Choroid plexus epithelial cell (primary cell): Measurements from ENCODE around the gene EIF2AK3.

ENCODE experiments used
- DNase-seq: peaks from one replicate; pipeline ENCODE4 v3.0.0-alpha.2; 2010; ENCODE audit warnings: low read depth
- H3K4me3 ChIP-seq: 2 replicates; pipeline ENCODE4 v1.5.1; 2011; ENCODE audit warnings: low read depth, mild to moderate bottlenecking, control low read depth, low read length, moderate library complexity
- CTCF ChIP-seq: conservative IDR thresholded peaks from 2 replicates; pipeline ENCODE4 v1.5.1; 2011; ENCODE audit warnings: low read depth, mild to moderate bottlenecking, control low read depth, inconsistent platforms, low read length, moderate library complexity

Gene EIF2AK3

GRCh38 chr2:88666576-88666975 is 39.3 kb upstream of the EIF2AK3 start:
- no peak for TF ChIP-seq CTCF
- DNase-seq = no peak
- H3K4me3 ChIP-seq = no peak overlapping the region

- no peak for TF ChIP-seq CTCF
- no peak overlapping the region for H3K4me3 ChIP-seq
- DNase-seq = no peak
Observed at GRCh38 chr2:88660622-88661021, 33.4 kb upstream of the EIF2AK3 start.

GRCh38 chr2:88659538-88659915 is 32.3 kb upstream of the EIF2AK3 start:
- peak; percentile 76 for DNase-seq
- no peak overlapping the region for H3K4me3 ChIP-seq
- TF ChIP-seq CTCF = no peak

GRCh38 chr2:88658881-88659537 is 31.7 kb upstream of the EIF2AK3 start:
- peak; percentile 21 for DNase-seq
- no peak overlapping the region for H3K4me3 ChIP-seq
- TF ChIP-seq CTCF = no peak

- no peak for TF ChIP-seq CTCF
- H3K4me3 ChIP-seq = no peak overlapping the region
- peak; percentile 75 for DNase-seq
Observed at GRCh38 chr2:88658326-88658725, 31.1 kb upstream of the EIF2AK3 start.

GRCh38 chr2:88657131-88657530 is 29.9 kb upstream of the EIF2AK3 start:
- TF ChIP-seq CTCF = no peak
- peak; percentile 44 for DNase-seq
- no peak overlapping the region for H3K4me3 ChIP-seq

- DNase-seq = peak; percentile 68
- no peak overlapping the region for H3K4me3 ChIP-seq
- TF ChIP-seq CTCF = no peak
Observed at GRCh38 chr2:88656690-88657089, 29.4 kb upstream of the EIF2AK3 start.
